GM12891 (cell line): ENCODE data around the gene DPH2.

ENCODE experiments used
- PAX5 ChIP-seq: IDR thresholded peaks from 2 replicates; pipeline ENCODE4 v1.6.1; 2011; ENCODE audit warnings: low read length, moderate library complexity, mild to moderate bottlenecking; ENCODE audit not compliant: insufficient read depth, severe bottlenecking
- POLR2A ChIP-seq: IDR thresholded peaks from 2 replicates; pipeline ENCODE4 v1.6.1; 2011; ENCODE audit warnings: low read depth, low read length, control low read depth
- POLR2AphosphoS5 ChIP-seq: IDR thresholded peaks from 2 replicates; pipeline ENCODE4 v1.6.1; 2011; ENCODE audit warnings: low read depth, low read length, control low read depth
- POU2F2 ChIP-seq: IDR thresholded peaks from 2 replicates; pipeline ENCODE4 v1.6.1; 2011; ENCODE audit warnings: low read depth, mild to moderate bottlenecking, control low read depth, low read length, moderate library complexity
- TAF1 ChIP-seq: IDR thresholded peaks from 2 replicates; pipeline ENCODE4 v1.6.1; 2011; ENCODE audit warnings: low read depth, low read length, control low read depth

- TF ChIP-seq TAF1 (no peak), POLR2A (no peak), POLR2AphosphoS5 (no peak), PAX5 (no peak), POU2F2 (no peak)
These were observed 44.1 kb downstream of the DPH2 start for GRCh38 chr1:44013949-44014348.
